ENCODE data around the gene FNDC8.

FNDC8 gene

DNA sequence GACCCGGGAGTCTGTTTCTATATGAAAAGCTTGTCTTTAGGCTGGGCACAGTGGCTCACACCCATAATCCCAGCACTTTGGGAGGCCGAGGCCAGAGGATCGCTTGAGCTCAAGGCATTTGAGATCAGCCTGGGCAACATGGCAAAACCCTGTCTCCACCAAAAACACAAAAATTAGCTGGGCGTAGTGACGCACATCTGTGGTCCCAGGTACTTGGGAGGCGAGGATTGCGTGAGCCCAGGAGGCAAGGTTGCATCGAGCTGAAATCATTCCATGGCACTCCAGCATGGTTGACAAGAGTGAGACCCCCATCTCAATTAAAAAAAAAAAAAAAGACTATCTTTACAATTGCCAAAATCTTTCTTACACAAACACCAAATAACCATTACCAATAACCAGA lies 35.3 kb upstream of the FNDC8 start:
- ChIA-PET POLR2A (ENCODE audit: low non-redundant PET) (no interaction called here), CTCF (no interaction called here)
- TF ChIP-seq, protein P1, sequence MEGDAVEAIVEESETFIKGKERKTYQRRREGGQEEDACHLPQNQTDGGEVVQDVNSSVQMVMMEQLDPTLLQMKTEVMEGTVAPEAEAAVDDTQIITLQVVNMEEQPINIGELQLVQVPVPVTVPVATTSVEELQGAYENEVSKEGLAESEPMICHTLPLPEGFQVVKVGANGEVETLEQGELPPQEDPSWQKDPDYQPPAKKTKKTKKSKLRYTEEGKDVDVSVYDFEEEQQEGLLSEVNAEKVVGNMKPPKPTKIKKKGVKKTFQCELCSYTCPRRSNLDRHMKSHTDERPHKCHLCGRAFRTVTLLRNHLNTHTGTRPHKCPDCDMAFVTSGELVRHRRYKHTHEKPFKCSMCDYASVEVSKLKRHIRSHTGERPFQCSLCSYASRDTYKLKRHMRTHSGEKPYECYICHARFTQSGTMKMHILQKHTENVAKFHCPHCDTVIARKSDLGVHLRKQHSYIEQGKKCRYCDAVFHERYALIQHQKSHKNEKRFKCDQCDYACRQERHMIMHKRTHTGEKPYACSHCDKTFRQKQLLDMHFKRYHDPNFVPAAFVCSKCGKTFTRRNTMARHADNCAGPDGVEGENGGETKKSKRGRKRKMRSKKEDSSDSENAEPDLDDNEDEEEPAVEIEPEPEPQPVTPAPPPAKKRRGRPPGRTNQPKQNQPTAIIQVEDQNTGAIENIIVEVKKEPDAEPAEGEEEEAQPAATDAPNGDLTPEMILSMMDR (conservative IDR thresholded peaks at IDR 0.05; ENCODE audit: low read depth), result no peak
- no peak for DNase-seq (ENCODE audit: low spot score)
- H3K27ac ChIP-seq, result no peak overlapping the region

DNA sequence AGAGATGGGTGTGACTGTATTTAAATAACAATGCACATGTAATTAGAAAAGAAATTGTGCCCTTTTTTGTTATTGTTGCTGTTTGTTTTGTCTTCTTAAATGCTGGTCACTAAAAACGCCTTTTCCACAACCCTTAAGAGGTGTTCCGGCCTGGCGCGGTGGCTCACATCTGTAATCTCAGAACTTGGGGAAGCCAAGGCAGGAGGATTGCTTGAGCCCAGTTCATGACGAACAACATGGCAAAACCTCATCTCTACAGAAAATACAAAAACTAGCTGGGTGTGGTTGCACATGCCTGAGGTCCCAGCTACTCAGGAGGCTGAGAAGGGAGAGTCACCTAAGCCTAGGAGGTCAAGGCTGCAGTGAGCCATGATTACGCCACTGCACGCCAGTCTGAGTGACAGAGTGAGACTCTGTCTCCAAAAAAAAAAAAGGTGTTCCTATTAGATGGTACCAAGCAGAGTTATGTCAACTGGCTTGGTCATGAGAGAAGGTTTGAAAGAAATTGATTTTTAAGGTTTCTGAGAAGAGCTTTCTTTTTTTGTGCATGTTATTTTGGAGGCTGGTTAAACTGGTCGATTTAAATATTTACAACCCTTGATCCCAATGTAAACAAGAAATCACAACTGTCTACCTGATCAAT lies 34.4 kb upstream of the FNDC8 start:
- TF ChIP-seq, protein P1 (conservative IDR thresholded peaks at IDR 0.05; ENCODE audit: low read depth), result no peak
- CTCF ChIA-PET, result interaction anchor here (0.6 to 1.4 kb wide), 2 partner anchors 23 to 96 kb away, joined by 4 read pairs; partner anchors contain the start of gene RFFL
- H3K27ac ChIP-seq, result no peak overlapping the region
- POLR2A ChIA-PET (ENCODE audit: low non-redundant PET), result no interaction called here
- DNase-seq (ENCODE audit: low spot score), result no peak

GRCh38 chr17:35087731-35088355 lies 33.6 kb upstream of the FNDC8 start:
- ChIA-PET POLR2A (ENCODE audit: low non-redundant PET) (interaction anchor here (0.7 kb wide), 1 partner anchor 78 kb away, joined by 3 read pairs; no protein-coding TSS in a partner anchor), CTCF (interaction anchor here (0.6 to 1.4 kb wide), 5 partner anchors 11 to 423 kb away, joined by 3 to 7 read pairs (median 4); partner anchors contain the start of gene RFFL)
- peak overlapping the region; percentile 78 for H3K27ac ChIP-seq
- DNase-seq (ENCODE audit: low spot score), result no peak
- TF ChIP-seq, protein P1 (conservative IDR thresholded peaks at IDR 0.05; ENCODE audit: low read depth), result no peak

DNA sequence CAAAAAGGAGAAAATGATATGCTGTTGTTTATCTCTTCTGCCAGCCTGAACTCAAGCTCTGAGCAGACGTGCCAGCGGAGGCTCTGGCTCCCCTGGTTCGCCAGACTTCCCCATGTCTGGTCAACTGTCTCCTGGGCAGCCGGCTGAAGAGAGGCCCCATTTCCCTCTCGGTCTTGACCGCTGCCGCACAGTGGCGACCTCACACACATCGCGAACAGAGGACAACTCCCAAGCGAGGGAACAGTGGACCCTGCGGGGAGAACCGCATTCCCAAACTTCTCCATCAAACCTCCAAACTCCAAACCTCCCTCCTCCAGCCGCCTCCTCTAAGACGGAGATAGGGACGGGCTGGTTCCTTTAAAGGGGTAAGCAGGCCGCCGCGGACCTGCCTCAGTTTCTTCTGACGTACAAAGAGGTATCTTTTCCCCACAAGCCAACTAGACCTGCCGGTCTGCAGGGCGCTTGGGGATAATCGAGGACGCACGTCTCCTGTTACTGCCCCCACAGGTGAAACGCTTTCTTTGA lies 33.0 kb upstream of the FNDC8 start:
- CTCF ChIA-PET, result interaction anchor here (0.6 to 1.4 kb wide), 4 partner anchors 10 to 424 kb away, joined by 3 to 7 read pairs (median 4); partner anchors contain the start of gene RFFL

DNA sequence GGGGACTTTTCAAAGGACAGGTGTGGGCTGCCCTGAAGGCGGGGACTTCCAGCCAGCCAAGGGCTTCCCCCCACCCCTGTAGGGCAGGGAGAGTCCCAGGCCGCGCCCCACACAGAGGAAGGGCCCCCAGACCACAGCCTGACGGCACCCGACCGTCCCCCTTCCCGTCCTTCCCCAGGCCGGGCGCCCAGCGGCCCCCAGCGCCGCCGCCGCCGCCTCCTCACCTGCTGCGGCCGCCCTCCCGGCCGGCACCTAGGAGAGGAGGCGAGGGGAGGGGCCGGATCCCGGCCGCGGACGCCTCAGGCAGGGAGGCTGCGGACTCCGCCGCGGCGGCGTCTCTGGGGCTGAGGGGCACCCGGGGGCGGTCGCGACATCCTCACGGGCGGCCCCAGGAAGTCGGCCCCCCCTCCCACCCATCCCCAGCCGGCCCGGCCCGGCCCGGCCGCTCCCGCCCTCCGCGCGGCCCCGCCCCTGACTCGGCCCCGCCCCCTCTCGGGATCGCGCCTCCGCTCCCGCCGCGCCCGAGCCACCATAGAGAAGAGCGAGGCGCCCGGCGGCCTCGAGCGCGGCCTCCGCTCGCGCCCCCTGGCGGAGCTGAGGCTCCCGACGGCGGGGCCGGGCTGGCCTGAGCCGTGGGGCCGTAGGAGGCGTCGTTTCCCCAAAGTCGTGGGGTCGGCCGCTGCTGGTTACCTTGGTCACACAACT lies 32.4 kb upstream of the FNDC8 start:
- DNase-seq (ENCODE audit: low spot score), result peak; percentile 76
- H3K27ac ChIP-seq, result peak overlapping the region; percentile 78
- POLR2A ChIA-PET (ENCODE audit: low non-redundant PET), result no interaction called here
- CTCF ChIA-PET, result interaction anchor here (0.6 to 1.5 kb wide), 10 partner anchors 9 to 1310 kb away, joined by 3 to 7 read pairs (median 4); no protein-coding TSS in a partner anchor
- TF ChIP-seq, protein P1 (conservative IDR thresholded peaks at IDR 0.05; ENCODE audit: low read depth), result peak; percentile 88

More for the DNA sequence above, 33.0 kb upstream of the FNDC8 start:
- DNase-seq (ENCODE audit: low spot score), result no peak
- POLR2A ChIA-PET (ENCODE audit: low non-redundant PET), result interaction anchor here (0.7 kb wide), 1 partner anchor 78 kb away, joined by 3 read pairs; no protein-coding TSS in a partner anchor
- TF ChIP-seq, protein P1 (conservative IDR thresholded peaks at IDR 0.05; ENCODE audit: low read depth), result no peak
- peak overlapping the region; percentile 78 for H3K27ac ChIP-seq
